G401 (cell line): ENCODE data around the gene TTLL13. TPM values are rescaled to one million over a fixed set of nuclear protein-coding genes. Genes with fewer than 3 reads are reported as not detected.

ENCODE experiments used
- DNase-seq: peaks from one replicate; pipeline ENCODE4 v3.0.0-alpha.2; 2015; ENCODE audit warnings: low spot score
- in situ Hi-C: cut with HindIII; loops from 2 replicates; pipeline ENCODE4 v1.10.0; 2016; ENCODE audit warnings: low sequenced_read_pairs, mixed read lengths
- total RNA-seq: library from RNA; depleted of rRNA; stranded (reverse); fragments of >200 nt; shearing (Covaris generic); gene quantifications from 2 replicates; pipeline ENCODE4 v1.2.3, GENCODE V29; 2014

TTLL13 gene
- total RNA-seq, 1 experiment from 2014 or later, result not detected

DNA sequence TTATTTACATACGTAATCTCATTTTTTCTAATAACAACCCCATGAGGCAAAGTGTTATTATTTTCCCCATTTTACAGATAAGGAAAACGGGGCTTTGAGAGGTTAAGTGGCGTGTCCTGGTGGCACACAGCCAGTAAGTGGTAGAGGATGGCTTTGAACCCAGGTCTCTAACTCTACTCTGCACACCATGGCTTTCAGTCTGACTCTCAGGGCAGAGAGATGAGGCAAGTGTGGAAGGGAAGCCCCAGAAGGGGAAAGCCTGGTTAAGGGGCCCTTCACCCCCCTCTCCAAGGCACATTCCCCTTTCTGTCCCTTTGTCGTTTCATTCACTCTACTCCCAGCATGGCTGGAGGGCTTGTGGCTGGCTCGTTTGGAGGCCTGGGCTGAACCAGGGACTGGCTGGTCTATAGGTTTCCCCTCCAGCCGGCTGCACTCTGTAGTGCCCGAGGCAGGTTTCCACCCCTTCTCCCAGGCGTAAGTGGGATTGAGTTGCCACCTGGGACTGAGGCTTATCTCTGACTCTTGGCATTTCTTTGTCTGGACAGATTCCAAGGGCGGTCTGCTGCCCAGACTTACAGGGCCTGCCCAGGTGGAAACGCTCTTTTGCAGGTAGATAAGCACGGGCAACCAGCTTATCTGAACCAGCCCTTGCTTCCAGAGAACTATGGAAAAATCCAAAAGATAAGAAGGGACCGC, 36.1 kb upstream of the TTLL13 start:
- peak; percentile 70 for DNase-seq
- in situ Hi-C loops, result loop anchor here (10.0 kb wide), 1 partner anchor 68 kb away; no protein-coding TSS in a partner anchor

DNA sequence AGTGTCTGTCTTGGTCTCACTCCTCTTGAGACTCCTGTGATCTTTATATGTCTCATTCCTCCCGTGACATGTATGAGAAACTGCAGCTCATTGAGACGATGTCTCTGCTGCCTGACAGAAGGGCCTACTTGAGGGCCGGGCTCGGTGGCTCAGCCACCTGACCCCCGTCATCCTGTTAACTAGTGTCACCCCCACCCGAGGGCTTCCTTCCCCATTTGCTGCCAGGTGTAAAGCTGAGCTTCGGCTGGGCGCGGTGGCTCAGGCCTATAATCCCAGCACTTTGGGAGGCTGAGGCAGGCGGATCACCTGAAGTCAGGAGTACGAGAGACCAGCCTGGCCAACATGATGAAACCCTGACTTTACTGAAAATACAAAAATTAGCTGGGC, 35.5 kb upstream of the TTLL13 start:
- no peak for DNase-seq
- in situ Hi-C loops, result loop anchor here (10.0 kb wide), 1 partner anchor 69 kb away; no protein-coding TSS in a partner anchor

GRCh38 chr15:90214553-90215196, 34.7 kb upstream of the TTLL13 start:
- no peak for DNase-seq
- in situ Hi-C loops, result loop anchor here (10.0 kb wide), 1 partner anchor 70 kb away; no protein-coding TSS in a partner anchor

GRCh38 chr15:90217671-90218394, 31.5 kb upstream of the TTLL13 start:
- no peak for DNase-seq
- in situ Hi-C loops, result loop anchor here (10.0 kb wide), 1 partner anchor 73 kb away; no protein-coding TSS in a partner anchor

- in situ Hi-C loops, result loop anchor here (10.0 kb wide), 1 partner anchor 75 kb away; no protein-coding TSS in a partner anchor
- no peak for DNase-seq
Observed at GRCh38 chr15:90219421-90220141, 29.8 kb upstream of the TTLL13 start.

DNA sequence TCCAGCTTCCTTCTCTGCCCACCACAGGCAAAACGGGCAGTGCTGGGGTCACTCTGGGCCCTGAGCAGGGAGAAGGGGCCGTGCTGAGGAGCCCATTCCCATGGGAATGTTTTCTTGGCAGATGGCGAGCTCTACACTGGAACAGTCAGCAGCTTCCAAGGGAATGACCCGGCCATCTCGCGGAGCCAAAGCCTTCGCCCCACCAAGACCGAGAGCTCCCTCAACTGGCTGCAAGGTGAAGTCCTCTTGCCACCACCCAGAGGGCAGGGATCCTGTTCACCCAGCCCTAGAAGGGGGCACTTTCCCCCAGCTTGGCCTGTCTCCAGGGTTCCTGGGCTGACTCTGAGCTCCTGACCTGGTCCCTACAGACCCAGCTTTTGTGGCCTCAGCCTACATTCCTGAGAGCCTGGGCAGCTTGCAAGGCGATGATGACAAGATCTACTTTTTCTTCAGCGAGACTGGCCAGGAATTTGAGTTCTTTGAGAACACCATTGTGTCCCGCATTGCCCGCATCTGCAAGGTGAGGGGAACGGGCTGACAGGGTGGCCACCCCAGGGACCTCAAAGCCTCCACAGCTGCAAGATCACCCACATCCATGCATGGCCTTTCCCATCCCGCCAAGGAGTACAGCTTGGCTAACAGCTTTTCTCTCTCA, 28.0 kb upstream of the TTLL13 start:
- peak; percentile 66 for DNase-seq
- in situ Hi-C loops, result no loop called here

DNA sequence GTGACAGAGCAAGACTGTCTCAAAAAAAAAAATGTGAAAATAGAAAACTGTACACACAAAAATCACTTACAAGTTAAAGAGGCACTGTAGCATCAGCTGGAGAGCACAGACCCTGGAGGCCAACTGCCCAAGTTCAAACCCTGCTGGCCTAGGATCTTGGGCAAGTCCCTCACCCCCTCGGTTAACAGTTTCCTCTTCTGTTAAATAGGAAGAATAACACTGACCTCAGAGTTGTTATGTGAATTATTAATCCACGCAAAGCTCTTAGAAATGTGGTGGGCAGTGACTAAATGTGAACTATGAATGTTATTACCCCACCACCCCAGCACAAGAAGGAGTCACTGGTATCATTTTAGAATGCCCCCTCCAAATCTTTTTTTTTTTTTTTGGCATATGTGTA, 26.8 kb upstream of the TTLL13 start:
- in situ Hi-C loops, result no loop called here

DNA sequence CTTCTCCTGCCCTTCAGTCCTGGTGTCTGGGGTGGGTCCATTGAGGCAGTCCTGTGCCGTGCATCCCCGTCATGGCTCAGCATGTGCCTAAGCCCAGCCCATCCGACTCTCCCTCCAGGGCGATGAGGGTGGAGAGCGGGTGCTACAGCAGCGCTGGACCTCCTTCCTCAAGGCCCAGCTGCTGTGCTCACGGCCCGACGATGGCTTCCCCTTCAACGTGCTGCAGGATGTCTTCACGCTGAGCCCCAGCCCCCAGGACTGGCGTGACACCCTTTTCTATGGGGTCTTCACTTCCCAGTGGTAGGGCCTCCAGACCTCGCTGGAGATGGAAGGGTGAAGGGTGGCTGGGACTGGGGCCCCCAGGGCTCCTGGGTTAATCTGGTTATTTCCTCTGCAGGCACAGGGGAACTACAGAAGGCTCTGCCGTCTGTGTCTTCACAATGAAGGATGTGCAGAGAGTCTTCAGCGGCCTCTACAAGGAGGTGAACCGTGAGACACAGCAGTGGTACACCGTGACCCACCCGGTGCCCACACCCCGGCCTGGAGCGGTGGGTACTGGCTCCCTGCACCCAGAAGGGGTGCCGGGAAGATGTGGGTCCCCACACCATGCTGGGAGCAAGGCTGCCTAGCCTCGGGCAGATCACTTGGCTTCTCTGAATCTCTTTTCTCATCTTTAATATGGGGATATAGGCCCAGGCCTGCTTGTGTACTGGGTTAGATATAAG, 25.8 kb upstream of the TTLL13 start:
- in situ Hi-C loops, result no loop called here
- DNase-seq, result no peak

More for the DNA sequence above, 26.8 kb upstream of the TTLL13 start:
- DNase-seq, result no peak

GRCh38 chr15:90225047-90225446, 24.3 kb upstream of the TTLL13 start:
- in situ Hi-C loops, result no loop called here
- DNase-seq, result no peak

DNA sequence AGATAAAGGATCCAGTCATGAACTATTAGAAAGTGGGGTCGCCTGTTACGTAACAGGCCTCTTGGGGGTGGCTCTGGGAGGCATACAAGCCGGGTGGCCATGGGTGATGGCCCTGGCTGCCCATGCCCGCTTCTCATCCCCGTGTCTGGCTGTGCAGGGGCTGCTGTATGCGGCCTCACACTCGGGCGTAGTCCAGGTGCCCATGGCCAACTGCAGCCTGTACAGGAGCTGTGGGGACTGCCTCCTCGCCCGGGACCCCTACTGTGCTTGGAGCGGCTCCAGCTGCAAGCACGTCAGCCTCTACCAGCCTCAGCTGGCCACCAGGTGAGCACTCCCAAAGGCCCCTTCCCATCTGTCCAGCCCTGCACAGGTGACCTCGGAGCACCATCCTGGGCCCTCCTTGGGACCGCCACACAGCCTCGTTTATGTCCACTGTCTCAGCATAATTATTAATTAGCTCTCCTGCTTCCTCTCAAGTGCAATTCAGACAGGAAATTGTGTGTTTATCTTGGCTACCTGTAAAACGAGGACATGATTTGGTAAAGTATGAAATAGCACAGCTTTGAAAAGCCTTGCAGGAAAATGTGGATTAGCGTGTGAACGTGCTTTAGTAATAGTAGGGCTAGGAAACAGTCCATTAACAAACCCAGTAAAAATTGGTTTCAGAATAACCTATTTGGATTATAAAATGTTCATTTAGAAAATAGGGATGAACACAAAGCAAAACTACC, 23.7 kb upstream of the TTLL13 start:
- no peak for DNase-seq
- in situ Hi-C loops, result no loop called here

GRCh38 chr15:90227336-90227735, 22.0 kb upstream of the TTLL13 start:
- DNase-seq, result no peak
- in situ Hi-C loops, result no loop called here

- in situ Hi-C loops, result no loop called here
- DNase-seq, result no peak
Observed at GRCh38 chr15:90227816-90228772, 21.3 kb upstream of the TTLL13 start.

DNA sequence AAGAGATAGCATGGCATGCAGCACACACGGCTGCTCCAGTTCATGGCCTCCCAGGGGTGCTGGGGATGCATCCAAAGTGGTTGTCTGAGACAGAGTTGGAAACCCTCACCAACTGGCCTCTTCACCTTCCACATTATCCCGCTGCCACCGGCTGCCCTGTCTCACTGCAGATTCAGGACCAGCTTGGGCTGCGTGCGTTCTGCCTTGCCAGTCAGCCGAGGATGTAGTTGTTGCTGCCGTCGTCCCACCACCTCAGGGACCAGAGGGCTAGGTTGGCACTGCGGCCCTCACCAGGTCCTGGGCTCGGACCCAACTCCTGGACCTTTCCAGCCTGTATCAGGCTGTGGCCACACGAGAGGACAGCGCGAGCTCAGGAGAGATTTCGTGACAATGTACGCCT, 20.4 kb upstream of the TTLL13 start:
- in situ Hi-C loops, result no loop called here

DNA sequence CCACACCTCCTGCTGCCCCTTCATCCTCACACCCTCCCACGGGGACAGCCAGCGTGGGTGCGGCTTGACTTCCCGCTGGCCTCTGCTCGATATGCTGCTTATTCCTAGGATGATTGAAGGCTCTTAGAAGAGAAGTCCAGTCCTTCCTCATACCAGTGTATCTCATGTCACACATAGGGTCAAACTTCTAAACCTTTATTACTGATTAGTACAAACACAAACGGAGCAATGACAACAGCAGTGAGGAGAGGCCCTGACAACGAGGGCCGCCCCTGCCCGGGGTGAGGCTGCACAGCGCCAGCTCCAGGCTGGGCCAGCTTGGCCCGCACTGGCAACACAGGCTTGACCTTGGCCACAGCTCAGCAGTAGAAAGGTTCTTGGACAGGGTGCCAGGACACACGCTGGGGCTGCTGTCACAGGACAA, 19.3 kb upstream of the TTLL13 start:
- in situ Hi-C loops, result no loop called here
- DNase-seq, result peak; percentile 71

More for the DNA sequence above, 20.4 kb upstream of the TTLL13 start:
- DNase-seq, result peak; percentile 39

- DNase-seq, result no peak
- in situ Hi-C loops, result no loop called here
Observed at GRCh38 chr15:90230610-90231009, 18.7 kb upstream of the TTLL13 start.
